ACC112 (cell line): ENCODE data around the gene BTBD17.

Source experiments
- H2AFZ ChIP-seq: fragments of 200-600 bp; sonication (generic); one replicate; pipeline ENCODE4 v1.6.0; 2017; ENCODE audit warnings: antibody characterized with exemption, low read length; ENCODE audit not compliant: unreplicated experiment
- H3K27ac ChIP-seq: fragments of 200-600 bp; sonication (generic); 2 replicates; pipeline ENCODE4 v1.5.1; 2014; ENCODE audit warnings: low read depth, mild to moderate bottlenecking, antibody characterized with exemption, low read length, moderate library complexity
- H3K27me3 ChIP-seq: fragments of 200-600 bp; sonication (generic); 2 replicates; pipeline ENCODE4 v1.6.1; 2014; ENCODE audit warnings: mild to moderate bottlenecking, antibody characterized with exemption, low read length, moderate library complexity, mixed read lengths; ENCODE audit not compliant: insufficient read depth
- H3K36me3 ChIP-seq: fragments of 200-600 bp; sonication (generic); 2 replicates; pipeline ENCODE4 v1.6.1; 2016; ENCODE audit warnings: mild to moderate bottlenecking, antibody characterized with exemption, low read length, moderate library complexity, mixed read lengths; ENCODE audit not compliant: insufficient read depth
- H3K4me1 ChIP-seq: fragments of 200-600 bp; sonication (generic); one replicate; pipeline ENCODE4 v1.6.1; 2016; ENCODE audit warnings: low read length, mixed read lengths; ENCODE audit not compliant: insufficient read depth, unreplicated experiment, control insufficient read depth
- H3K4me3 ChIP-seq: fragments of 200-600 bp; sonication (generic); 2 replicates; pipeline ENCODE4 v1.5.1; 2014; ENCODE audit warnings: mild to moderate bottlenecking, low read depth, low read length
- H3K79me2 ChIP-seq: fragments of 200-600 bp; sonication (generic); one replicate; pipeline ENCODE4 v1.6.0; 2016; ENCODE audit warnings: low read length; ENCODE audit not compliant: control insufficient read depth, unreplicated experiment, insufficient read depth

Gene BTBD17

DNA sequence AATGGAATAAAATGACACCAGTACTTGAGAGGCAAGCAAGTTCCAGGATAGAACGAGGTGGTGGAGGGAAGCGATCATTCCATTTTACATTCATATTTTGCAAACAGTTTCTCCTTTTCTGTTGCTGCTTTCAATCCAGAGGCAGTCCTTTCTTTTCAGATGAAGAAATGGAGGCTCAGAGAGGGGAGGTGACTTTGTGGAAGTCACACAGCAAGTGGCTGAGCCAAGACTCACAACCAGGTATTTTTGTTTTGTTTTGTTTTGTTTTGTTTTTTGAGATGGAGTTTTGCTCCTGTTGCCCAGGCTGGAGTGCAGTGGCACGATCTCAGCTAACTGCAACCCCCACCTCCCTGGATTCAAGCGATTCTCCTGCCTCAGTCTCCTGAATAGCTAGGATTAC lies 34.9 kb upstream of the BTBD17 start:
- no peaks in the 10 kb centered on the region for H3K4me1 ChIP-seq
- H3K27ac ChIP-seq, result no peak overlapping the region
- peaks cover 14% of the 10 kb centered on the region; the same call in 1 of the 2 replicates for H3K27me3 ChIP-seq
- no peaks in the 10 kb centered on the region for H3K79me2 ChIP-seq
- H3K4me3 ChIP-seq, result no peak overlapping the region
- no peaks in the 10 kb centered on the region for H3K36me3 ChIP-seq
- H2AFZ ChIP-seq, result no peak overlapping the region

DNA sequence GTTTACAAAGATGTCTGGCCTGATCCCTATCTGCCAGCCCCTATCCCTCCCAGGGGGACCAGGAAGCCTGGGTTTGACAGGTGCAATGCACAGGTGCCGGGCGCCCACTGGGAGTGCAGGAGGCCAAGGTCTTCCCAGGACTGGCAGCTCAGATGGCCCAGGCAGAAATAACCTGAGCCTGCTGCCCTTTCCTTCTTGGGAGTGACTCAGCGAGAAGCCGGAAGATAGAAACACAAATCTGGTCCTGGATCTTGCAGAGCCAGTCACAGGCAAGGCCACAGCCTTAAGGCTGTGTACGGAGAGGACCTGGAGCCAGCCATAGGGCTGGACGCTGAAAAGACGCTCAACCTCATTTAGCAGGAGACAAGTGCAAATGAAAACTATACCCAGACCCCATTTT lies 33.3 kb upstream of the BTBD17 start:
- Histone ChIP-seq H3K36me3 (no peaks in the 10 kb centered on the region), H3K27me3 (peaks cover 11% of the 10 kb centered on the region; the same call in 1 of the 2 replicates), H3K27ac (no peak overlapping the region), H3K4me1 (no peaks in the 10 kb centered on the region), H3K4me3 (no peak overlapping the region), H3K79me2 (no peaks in the 10 kb centered on the region), H2AFZ (no peak overlapping the region)

DNA sequence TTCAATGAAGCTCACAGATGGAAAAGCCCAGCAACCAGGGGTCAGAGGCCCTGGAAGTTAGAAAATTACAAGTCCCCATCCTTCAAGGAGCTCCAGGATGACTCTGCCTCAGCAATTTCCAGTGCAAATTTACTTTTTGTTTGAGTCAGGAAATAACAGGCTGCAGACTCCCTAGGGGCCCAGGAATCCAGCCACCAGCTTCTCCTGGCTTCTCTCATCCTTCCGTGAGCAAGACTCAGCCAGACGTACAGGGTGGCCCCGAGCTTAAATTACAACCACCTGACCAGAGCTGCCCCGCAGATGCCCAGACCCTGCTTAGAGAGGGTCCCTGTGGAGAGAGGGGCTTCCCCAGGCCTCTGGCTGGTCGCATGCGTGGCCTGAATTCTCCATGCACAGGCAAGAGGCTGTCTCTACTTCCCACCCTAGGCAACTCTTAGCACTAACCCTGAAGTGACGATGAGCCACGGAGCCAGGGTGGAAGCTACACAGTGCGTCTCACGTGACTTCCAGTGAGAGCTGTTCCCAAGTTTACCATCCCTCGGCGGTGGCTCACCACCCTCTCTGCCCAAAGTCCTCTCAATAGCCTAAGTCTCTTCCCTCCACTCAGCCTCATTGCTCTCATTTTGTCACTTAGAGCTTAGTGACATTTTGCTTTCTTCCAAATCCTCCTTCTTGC lies 32.7 kb upstream of the BTBD17 start:
- no peaks in the 10 kb centered on the region for H3K36me3 ChIP-seq
- 0 out of 2 replicates have a peak, but pooled peaks cover 8% of the 10 kb centered on the region for H3K27me3 ChIP-seq
- H3K4me3 ChIP-seq, result no peak overlapping the region
- H3K79me2 ChIP-seq, result no peaks in the 10 kb centered on the region
- no peak overlapping the region for H2AFZ ChIP-seq
- H3K27ac ChIP-seq, result no peak overlapping the region
- no peaks in the 10 kb centered on the region for H3K4me1 ChIP-seq

DNA sequence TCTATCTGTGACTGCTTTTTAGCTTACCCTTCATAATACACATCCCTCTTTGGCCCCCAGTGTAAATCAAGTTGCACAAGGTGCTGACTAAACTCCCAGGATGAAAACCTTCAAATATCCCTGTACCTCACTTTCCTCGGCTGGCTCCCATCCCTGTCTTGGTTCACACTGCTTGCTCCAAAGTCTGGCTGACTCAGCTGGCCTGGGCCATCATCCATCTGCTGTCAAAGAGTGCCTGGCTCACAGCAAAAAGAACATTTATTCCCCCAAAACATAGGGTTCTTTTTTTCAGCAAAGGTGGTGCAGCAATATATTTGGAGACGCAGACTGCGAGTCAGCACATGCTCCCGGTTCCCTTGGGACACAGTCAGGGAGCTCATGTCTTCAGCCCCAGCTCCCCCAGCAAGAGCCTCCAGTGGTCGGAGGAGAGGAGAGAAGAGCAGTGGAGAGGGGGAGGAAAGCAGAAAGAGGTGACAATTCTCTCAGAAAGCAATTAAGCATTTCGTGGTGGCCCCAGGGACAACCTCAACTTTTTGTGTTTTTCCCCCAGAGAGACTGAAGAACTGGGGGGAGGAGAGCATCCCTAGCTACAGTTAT lies 31.8 kb upstream of the BTBD17 start:
- Histone ChIP-seq H3K79me2 (no peaks in the 10 kb centered on the region), H2AFZ (no peak overlapping the region), H3K4me3 (no peak overlapping the region), H3K27ac (no peak overlapping the region), H3K36me3 (no peaks in the 10 kb centered on the region), H3K4me1 (no peaks in the 10 kb centered on the region), H3K27me3 (0 out of 2 replicates have a peak, but pooled peaks cover 2% of the 10 kb centered on the region)

DNA sequence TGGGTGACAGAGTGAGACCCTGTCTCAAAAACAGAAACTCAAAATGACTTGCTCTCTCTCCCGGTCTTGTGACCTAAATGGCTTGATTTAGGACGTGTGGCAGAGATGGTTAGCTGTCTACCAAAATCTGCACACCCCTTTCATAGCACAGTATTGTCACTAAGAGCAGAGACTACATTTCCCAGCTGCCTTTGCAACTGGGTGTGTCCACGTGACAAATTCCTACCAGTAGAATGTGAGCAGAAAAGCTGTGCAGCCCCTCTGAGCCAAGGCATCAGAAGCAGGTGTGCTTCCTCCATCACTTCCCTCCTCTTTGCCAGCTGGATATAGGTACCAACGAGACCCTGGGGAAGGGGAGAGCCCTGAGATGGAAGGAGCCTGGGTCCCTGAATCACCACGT lies 31.2 kb upstream of the BTBD17 start:
- no peak overlapping the region for H2AFZ ChIP-seq
- H3K36me3 ChIP-seq, result no peaks in the 10 kb centered on the region
- H3K27me3 ChIP-seq, result 0 out of 2 replicates have a peak, but pooled peaks cover 2% of the 10 kb centered on the region
- no peaks in the 10 kb centered on the region for H3K79me2 ChIP-seq
- H3K4me3 ChIP-seq, result no peak overlapping the region
- no peaks in the 10 kb centered on the region for H3K4me1 ChIP-seq
- H3K27ac ChIP-seq, result no peak overlapping the region

DNA sequence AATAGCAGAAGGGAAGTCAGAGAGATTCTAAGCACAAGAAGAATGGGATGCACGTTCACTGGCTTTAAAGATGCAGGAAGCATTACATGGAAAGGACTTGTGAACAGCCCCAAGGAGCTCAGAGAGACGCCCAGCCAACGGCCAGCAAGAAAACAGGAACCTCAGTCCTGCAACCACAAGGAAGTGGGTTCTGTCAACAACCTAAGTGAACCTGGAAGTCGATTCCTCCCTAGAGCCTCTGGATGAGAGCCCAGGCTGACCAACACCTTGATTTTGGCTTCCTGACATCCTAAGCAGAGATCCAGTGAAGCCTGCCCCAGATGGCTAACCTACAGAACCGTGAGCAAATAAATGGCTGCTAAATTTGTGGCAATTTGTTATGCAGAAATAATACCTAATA lies 30.1 kb upstream of the BTBD17 start:
- H3K27me3 ChIP-seq, result 0 out of 2 replicates have a peak, but pooled peaks cover 2% of the 10 kb centered on the region
- no peak overlapping the region for H3K4me3 ChIP-seq
- H3K27ac ChIP-seq, result no peak overlapping the region
- no peak overlapping the region for H2AFZ ChIP-seq
- H3K79me2 ChIP-seq, result no peaks in the 10 kb centered on the region
- H3K36me3 ChIP-seq, result no peaks in the 10 kb centered on the region
- no peaks in the 10 kb centered on the region for H3K4me1 ChIP-seq

DNA sequence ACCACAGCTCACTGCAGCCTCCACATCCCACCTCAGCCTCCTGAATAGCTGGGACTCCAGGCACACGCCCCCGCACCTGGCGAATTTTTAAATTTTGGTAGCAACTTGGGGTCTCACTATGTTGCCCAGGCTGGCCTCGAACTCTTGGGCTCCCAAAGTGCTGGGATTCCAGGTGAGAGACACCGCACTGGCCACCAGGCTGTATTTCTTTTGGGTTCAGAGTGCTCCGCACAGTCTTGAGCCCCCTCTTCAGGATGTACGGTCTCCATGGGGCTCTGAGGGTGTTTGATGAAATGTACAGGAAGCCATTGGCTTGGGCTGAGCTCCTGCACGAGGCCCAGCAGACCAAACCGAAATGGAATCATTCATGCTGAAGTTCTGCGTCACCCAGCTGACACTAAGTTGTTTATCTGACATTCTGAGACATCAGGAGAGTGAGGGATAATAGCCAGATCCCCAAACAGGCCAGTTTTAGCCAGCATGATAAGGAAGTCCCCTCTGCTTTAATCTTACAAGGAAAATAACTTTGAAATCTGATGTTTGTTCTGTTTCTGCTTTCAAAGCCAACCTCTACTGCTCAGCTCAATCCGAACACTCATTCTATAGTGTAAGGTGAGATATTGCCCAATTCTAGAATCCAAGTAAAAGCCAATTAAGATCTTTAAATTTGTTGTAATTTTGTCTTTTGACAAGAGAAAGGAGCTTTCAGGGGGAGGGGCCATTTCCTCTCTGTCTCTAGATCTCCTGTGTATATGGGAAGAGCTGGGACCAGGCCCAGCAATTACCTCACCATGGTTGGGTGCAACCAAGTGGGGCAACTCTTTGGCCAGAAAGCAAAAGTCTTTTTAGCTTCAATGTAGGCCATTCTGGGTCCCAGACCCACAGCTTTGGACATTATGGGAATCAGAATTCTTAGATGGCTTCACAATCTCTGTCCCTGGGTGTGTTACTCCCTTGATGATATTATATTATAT lies 29.3 kb upstream of the BTBD17 start:
- Histone ChIP-seq H3K4me3 (no peak overlapping the region), H3K36me3 (no peaks in the 10 kb centered on the region), H2AFZ (no peak overlapping the region), H3K27me3 (0 out of 2 replicates have a peak, but pooled peaks cover 2% of the 10 kb centered on the region), H3K79me2 (no peaks in the 10 kb centered on the region), H3K27ac (no peak overlapping the region), H3K4me1 (no peaks in the 10 kb centered on the region)

DNA sequence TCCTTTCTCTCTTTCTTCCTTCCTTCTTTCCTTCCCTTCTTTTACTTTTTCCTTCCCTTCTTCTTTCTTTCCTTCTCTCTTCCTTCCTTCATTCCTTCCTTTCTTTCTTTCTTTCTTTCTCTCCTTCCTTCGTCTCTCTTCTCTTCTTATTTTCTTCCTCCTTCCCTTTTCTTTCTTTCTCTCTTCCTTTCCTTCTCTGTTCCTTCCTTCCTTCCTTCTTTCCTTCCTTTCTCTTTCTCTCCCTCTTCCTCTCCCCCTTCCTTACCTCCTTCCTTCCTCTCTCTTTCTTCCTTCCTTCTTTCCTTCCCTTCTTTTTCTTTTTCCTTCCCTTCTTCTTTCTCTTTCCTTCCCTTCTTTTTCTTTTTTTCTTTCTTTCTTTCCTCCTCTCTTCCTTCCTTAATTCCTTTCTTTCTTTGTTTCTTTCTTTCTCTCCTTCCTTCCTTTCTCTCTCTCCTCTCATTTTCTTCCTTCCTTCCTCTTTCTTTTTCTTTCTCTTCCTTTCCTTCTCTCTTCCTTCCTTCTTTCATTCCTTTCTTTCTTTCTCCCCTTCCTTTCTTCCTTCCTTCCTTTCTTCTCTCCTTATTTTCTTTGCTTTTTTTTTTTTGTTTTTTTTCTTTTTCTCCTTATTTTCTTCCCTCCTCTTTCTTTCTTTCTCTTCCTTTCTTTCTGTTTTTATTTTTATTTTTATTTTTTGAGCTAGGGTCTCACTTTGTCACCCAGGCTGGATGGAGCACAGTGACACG lies 28.4 kb upstream of the BTBD17 start:
- Histone ChIP-seq H3K36me3 (no peaks in the 10 kb centered on the region), H2AFZ (no peak overlapping the region), H3K27ac (no peak overlapping the region), H3K4me3 (no peak overlapping the region), H3K79me2 (no peaks in the 10 kb centered on the region), H3K4me1 (no peaks in the 10 kb centered on the region), H3K27me3 (no peaks in the 10 kb centered on the region)

DNA sequence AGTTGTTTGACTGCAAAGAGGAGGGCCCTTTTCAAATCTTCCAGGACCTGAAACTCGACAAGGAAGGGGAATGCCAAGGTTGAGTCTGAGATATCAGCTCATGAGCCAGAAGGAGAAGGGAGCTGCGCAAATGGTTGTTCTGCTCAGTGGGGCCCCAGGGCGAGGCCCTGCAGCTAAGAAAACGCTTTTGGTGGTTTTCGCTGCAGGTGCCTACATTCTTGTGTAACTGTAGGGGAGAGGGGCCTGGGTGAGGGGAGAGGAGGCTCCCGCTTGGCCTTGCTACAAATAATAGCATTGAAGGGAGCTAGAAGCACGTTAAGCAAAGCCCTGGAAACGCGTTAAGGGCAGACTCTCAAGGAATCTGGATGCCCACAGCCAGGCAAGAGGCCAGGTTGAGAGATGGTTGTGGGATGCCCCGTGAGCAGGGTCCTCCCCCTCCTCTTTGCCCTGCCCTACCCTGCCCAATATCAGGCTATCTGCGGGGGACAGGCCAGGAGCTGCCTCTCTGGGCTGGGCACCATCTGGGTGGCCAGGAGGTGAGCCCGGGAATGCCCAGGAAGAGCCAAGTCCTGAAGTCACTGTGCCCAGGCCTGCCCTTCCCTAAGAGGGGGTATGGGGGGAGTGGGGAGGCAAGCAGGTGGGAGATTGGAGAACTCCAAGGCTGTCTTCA lies 27.6 kb upstream of the BTBD17 start:
- Histone ChIP-seq H3K79me2 (no peaks in the 10 kb centered on the region), H2AFZ (no peak overlapping the region), H3K36me3 (no peaks in the 10 kb centered on the region), H3K4me3 (no peak overlapping the region), H3K4me1 (no peaks in the 10 kb centered on the region), H3K27me3 (no peaks in the 10 kb centered on the region), H3K27ac (no peak overlapping the region)
